HG03139 (cell line): ENCODE results near the gene LY6G5B.

Experiments used
- ATAC-seq: cut with Tn5 transposase; IDR thresholded peaks from one replicate; pipeline ENCODE4 v1.9.1; 2021; ENCODE audit not compliant: unreplicated experiment

Gene LY6G5B

GRCh38 chr6:31669676-31670075 lies at the start of gene LY6G5B:
LY6G5B (plus strand) TSS chr6:31669976; CDS start chr6:31670951, 975 bp downstream.
- ATAC-seq, result no peak

DNA sequence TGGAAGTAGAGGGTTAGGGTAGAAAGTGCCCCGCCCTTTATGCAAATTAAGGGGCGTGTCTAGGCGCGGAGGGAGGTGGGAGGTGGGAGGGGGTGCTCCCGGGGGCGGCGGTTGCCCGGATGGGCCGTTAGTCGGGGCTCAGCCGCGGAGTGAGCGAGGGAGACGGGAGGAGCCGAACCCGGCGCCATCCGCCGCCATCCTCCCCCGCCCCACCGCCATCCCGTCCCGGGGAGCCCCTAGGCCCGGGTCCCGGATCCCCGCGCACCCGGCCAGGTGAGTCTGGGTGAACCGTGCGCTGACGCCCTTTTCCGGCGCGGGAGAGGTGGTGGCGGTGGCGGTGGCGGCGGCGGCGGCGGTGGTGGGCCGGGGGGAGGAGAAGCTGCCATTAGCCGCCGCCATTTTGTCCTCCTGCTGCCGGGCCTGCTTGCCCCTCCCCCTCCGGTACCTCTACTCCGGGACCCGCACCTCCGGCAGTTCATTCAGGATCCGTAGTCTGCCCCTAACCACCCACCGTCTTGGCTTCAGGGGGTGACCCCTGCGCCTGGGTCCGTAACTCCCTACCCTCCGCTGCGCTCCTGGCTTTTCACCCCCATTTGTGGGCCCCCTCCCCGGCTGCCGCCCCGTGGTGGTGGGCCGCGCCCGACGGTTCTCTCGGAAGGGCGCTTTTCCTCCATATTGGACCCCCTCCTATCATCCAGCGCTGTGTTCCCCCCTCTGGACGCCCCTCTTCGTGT lies 49.0 kb upstream of the LY6G5B start, which contains the start of gene PRRC2A:
TSS of gene PRRC2A (plus strand) at position 130 of the 734 bp plus-strand sequence. CDS start 2,075 bp downstream, outside the sequence.
- ATAC-seq, result peak; percentile 64

- ATAC-seq, result no peak
Observed at GRCh38 chr6:31621320-31621939, 48.3 kb upstream of the LY6G5B start.

DNA sequence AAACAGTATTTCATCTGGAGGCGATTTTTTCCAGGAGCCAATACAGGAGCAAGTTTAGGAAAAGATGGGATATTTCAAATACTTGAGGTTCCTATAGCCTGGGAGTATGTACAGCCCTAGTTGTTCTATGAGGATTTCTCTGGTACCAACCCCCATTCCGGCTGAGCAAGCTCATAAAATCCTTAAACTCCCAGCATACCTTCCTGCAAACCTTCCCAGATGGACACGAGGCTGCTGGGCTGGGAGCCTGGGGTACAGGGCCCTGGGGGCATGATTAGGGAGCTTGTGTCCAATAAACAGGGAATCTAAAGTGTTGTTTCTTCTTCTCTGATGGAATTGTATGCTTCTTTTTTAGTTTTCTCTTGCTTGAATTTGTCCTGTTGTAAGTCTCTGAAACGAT lies 47.8 kb upstream of the LY6G5B start:
- no peak for ATAC-seq

DNA sequence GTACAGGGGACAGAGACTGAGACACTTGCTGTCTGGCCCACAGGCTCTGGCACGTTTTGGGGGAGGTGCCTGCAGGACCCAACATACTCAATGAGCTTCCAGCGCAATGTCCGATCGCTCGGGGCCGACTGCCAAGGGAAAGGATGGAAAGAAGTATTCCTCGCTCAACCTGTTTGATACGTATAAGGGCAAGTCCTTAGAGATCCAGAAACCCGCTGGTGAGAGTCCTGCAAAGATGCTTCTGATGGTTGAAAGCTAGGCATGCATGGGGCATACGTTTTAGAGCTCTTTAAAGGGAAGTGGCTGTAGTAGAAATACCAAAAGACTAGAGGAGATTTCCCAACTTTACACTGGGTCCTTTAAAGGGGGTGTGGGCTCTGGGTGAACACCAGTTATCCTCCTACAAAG lies 47.1 kb upstream of the LY6G5B start:
- no peak for ATAC-seq

DNA sequence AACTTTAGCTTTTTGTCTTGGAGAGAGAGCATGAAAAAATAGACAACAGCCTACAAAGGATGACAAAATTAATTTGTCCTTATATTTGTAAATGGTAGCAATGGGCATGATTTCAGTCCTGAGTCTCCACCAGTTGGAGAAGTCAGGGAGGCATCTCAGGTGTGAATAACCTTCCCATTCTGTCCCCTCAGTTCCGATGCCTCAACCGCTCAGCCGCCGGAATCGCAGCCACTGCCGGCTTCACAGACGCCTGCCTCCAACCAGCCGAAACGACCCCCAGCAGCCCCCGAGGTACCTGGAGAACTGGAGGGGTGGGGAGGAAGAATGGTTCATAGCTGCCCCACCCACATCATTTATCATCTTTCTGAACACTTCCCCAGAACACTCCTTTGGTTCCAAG lies 45.7 kb upstream of the LY6G5B start:
- ATAC-seq, result no peak

DNA sequence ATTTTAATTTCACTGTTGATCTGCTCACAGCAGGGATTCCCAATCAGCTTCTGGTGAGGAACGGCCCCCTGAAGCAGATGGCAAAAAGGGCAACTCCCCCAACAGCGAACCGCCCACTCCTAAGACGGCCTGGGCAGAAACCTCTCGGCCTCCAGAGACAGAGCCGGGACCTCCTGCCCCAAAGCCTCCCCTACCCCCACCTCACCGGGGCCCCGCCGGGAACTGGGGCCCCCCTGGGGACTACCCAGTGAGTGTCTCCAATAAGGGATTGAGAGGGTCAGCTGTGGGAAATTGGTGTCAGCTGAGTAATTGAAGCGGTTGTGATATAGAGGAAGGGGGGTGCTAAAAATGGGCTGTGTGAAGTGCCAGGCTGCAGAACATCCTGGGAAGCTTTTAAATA lies 42.8 kb upstream of the LY6G5B start:
- ATAC-seq, result no peak

GRCh38 chr6:31627690-31628287 lies 42.0 kb upstream of the LY6G5B start:
- ATAC-seq, result no peak

DNA sequence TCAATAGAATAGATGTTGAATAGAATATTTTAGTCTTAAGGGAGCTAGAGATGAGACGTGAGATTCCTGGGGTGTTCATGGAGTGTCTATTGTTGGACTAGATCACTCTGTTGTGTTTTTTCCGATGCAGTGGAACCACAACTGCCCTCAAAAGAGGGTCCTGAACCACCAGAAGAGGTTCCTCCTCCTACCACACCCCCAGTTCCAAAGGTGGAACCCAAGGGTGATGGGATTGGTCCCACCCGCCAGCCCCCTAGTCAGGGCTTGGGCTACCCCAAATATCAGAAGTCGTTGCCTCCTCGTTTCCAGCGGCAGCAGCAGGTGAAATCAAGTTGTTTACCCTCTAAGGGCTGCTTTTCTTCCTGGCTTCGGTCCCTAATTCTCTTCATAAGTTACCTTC lies 40.8 kb upstream of the LY6G5B start:
- no peak for ATAC-seq

DNA sequence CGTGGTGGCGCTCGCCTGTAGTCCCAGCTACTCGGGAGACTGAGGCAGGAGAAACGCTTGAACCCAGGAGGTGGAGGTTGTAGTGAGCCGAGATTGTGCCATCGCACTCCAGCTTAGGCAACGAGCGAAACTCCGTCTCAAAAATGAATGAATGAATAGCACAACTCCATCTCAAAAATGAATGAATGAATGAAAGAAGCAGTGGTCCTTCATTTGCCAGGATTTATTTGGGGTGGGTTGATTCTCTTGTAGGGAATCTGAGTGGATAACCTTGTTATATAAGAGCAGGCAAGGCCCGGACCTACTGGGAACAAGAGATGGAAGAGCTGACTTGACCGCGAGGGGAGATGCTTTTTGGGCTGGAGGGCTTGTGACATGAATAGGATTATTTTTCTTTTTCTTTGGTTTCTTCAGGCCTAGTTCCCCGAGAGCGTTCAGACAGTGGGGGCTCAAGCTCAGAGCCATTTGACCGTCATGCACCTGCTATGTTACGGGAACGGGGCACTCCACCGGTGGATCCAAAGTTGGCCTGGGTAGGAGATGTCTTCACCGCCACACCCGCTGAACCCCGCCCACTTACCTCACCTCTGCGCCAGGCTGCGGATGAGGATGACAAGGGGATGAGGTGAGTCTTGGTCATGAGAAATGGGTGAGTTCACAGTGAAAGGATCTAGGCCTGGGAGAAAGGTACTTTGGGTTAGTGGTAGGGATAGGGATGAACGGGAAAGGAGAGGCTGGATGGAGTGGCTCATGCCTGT lies 39.4 kb upstream of the LY6G5B start:
- no peak for ATAC-seq

- ATAC-seq, result no peak
Observed at GRCh38 chr6:31631209-31631608, 38.6 kb upstream of the LY6G5B start.

DNA sequence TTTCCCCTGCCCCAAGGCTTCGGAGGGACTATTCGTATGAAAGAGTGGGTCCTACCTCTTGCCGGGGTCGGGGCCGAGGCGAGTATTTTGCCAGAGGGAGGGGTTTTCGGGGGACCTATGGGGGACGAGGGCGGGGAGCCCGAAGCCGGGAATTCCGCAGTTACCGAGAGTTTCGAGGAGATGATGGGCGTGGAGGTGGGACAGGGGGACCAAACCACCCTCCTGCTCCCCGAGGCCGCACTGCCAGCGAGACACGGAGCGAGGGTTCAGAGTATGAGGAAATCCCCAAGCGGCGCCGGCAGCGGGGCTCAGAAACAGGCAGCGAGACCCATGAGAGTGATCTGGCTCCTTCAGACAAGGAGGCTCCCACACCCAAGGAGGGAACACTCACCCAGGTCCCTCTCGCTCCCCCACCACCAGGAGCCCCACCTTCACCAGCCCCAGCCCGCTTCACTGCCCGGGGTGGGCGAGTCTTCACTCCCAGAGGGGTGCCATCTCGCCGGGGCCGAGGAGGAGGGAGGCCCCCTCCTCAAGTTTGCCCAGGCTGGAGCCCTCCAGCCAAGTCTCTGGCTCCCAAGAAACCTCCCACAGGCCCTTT lies 38.0 kb upstream of the LY6G5B start:
- ATAC-seq, result no peak

DNA sequence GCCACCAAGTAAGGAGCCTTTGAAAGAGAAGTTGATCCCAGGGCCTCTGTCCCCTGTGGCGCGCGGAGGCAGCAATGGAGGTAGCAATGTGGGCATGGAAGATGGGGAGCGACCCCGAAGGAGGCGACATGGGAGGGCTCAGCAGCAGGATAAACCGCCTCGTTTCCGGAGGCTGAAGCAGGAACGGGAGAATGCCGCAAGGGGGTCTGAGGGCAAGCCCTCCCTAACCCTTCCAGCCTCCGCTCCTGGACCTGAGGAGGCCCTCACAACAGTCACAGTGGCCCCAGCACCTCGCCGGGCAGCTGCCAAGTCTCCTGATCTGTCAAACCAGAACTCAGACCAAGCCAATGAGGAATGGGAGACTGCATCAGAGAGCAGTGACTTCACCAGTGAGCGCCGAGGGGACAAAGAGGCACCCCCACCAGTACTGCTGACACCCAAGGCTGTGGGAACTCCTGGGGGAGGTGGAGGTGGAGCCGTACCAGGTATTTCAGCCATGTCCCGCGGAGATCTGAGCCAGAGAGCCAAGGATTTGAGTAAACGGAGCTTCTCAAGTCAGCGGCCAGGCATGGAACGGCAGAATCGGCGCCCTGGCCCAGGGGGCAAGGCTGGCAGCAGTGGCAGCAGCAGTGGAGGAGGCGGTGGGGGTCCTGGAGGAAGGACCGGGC lies 37.4 kb upstream of the LY6G5B start:
- ATAC-seq, result no peak

DNA sequence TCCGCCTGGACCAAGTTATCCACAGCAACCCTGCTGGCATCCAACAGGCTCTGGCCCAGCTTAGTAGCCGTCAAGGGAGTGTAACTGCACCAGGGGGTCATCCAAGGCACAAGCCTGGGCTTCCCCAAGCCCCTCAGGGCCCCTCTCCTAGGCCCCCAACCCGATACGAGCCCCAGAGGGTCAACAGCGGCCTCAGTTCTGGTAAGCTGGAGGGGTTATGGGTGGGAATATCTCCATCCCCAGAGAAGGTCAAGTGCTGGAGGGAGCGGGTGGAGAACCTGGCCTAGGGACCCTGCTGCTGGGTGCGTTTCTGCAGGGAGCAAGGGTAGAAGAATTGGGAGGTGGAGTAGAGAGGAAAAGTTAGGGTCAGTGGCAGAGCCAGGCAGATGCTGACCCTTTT lies 36.3 kb upstream of the LY6G5B start:
- no peak for ATAC-seq

GRCh38 chr6:31634131-31634530 lies 35.6 kb upstream of the LY6G5B start:
- no peak for ATAC-seq

GRCh38 chr6:31634969-31635575 lies 34.7 kb upstream of the LY6G5B start:
- ATAC-seq, result no peak

DNA sequence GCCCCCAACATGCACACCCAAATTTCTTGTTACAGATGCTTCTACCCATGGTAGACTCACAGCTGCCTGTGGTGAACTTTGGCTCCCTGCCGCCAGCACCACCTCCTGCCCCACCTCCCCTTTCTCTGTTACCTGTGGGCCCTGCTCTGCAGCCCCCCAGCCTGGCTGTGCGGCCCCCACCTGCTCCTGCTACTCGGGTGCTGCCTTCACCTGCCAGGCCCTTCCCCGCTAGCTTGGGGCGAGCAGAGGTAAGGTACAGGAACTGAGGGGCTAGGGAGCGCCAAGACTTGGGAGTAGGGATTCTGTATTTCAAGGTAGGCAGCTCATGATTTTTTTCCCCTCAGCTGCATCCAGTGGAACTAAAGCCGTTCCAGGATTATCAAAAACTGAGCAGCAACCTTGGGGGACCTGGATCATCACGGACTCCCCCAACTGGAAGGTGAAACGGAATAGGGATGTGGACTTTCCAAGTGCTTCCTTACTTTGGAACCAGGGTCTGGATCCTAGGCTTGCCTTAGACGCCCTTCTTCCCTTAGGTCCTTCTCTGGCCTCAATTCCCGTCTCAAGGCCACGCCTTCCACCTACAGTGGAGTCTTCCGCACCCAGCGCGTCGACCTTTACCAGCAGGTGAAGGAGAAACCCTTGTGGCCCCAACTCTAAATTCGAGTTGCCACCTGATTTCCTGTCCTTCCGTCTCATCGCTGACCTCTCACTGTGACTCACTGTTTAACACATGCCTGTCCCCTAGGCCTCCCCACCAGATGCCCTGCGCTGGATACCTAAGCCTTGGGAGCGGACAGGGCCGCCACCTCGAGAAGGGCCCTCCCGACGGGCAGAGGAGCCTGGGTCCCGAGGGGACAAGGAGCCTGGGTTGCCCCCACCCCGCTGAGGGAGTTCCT lies 32.8 kb upstream of the LY6G5B start:
- ATAC-seq, result no peak

- ATAC-seq, result no peak
Observed at GRCh38 chr6:31639043-31639442, 30.7 kb upstream of the LY6G5B start.

GRCh38 chr6:31639449-31639861 lies 30.3 kb upstream of the LY6G5B start:
- no peak for ATAC-seq
